ENCODE results near the gene TRIM6. TPM values are rescaled to one million over a fixed set of nuclear protein-coding genes. Genes with fewer than 3 reads are reported as not detected.
"Not testable (repeated sequence)": the region's sequence is repeated elsewhere in the genome, so short reads cannot be mapped to it uniquely, and the experiment has no call there.

Gene TRIM6
- 1 to 10 TPM in 1 of 2 donors, under 1 TPM in 1; 0.40 to 1.7 TPM for total RNA-seq
- long read RNA-seq: 0 reads

GRCh38 chr11:5596607-5597201 is at the start of gene TRIM6:
TRIM6 (plus strand) TSS chr11:5596637; CDS start chr11:5596898, 261 bp downstream.
- intact Hi-C loops (cut with DNase I, micrococcal nuclease): loop anchor here in 1 of 2 donors (10.0 kb wide), 1 partner anchor 88 kb away; the partner anchor contains the start of genes TRIM22 and TRIM5
- DNase-seq: peak; percentile 46 to 58

GRCh38 chr11:5547982-5548381 is 48.5 kb upstream of the TRIM6 start:
- intact Hi-C loops (cut with DNase I, micrococcal nuclease): no loop called here
- DNase-seq: no peak
- no peak for ATAC-seq

More at GRCh38 chr11:5596607-5597201, at the start of gene TRIM6:
- ATAC-seq: peak; percentile 82

- ATAC-seq (no peak), DNase-seq (no peak)
- intact Hi-C loops (cut with DNase I, micrococcal nuclease): no loop called here
These were observed 48.0 kb upstream of the TRIM6 start, which contains the start of gene OR52H1 for GRCh38 chr11:5548440-5548839. OR52H1 (minus strand) TSS chr11:5548540; CDS start chr11:5545505, 3,035 bp downstream.

- no peak for ATAC-seq
- intact Hi-C loops (cut with DNase I, micrococcal nuclease): no loop called here
- no peak for DNase-seq
These were observed 45.9 kb upstream of the TRIM6 start for GRCh38 chr11:5550440-5551095.

GRCh38 chr11:5553343-5553742 is 43.1 kb upstream of the TRIM6 start:
- ATAC-seq: no peak
- intact Hi-C loops (cut with DNase I, micrococcal nuclease): no loop called here

GRCh38 chr11:5556596-5557188 is 39.7 kb upstream of the TRIM6 start:
- ATAC-seq (no peak), DNase-seq (no peak)
- intact Hi-C loops (cut with DNase I, micrococcal nuclease): no loop called here

More at GRCh38 chr11:5553343-5553742, 43.1 kb upstream of the TRIM6 start:
- no peak for DNase-seq

- intact Hi-C loops (cut with DNase I, micrococcal nuclease): no loop called here
- no peak for DNase-seq
- ATAC-seq: no peak
These were observed 38.7 kb upstream of the TRIM6 start for GRCh38 chr11:5557751-5558150.

- ATAC-seq: no peak
- intact Hi-C loops (cut with DNase I, micrococcal nuclease): no loop called here
These were observed 32.0 kb upstream of the TRIM6 start for GRCh38 chr11:5564259-5565019.

GRCh38 chr11:5574654-5575053 is 21.8 kb upstream of the TRIM6 start:
- intact Hi-C loops (cut with DNase I, micrococcal nuclease): no loop called here
- no peak for DNase-seq
- ATAC-seq: no peak

More at GRCh38 chr11:5564259-5565019, 32.0 kb upstream of the TRIM6 start:
- no peak for DNase-seq

GRCh38 chr11:5575152-5575551 is 21.3 kb upstream of the TRIM6 start:
- no peak for ATAC-seq
- no peak for DNase-seq
- intact Hi-C loops (cut with DNase I, micrococcal nuclease): no loop called here

- ATAC-seq (no peak), DNase-seq (no peak)
- intact Hi-C loops (cut with DNase I, micrococcal nuclease): no loop called here
These were observed 19.3 kb upstream of the TRIM6 start for GRCh38 chr11:5577101-5577500.

GRCh38 chr11:5580577-5580976 is 15.9 kb upstream of the TRIM6 start, which contains the start of gene OR52B6:
OR52B6 (plus strand) TSS chr11:5580877; CDS start chr11:5580877, 0 bp downstream.
- DNase-seq: no peak
- intact Hi-C loops (cut with DNase I, micrococcal nuclease): no loop called here

GRCh38 chr11:5581014-5581413 is 15.4 kb upstream of the TRIM6 start:
- no peak for ATAC-seq
- DNase-seq: no peak
- intact Hi-C loops (cut with DNase I, micrococcal nuclease): no loop called here

More at GRCh38 chr11:5580577-5580976, 15.9 kb upstream of the TRIM6 start, which contains the start of gene OR52B6:
- ATAC-seq: no peak

GRCh38 chr11:5584458-5584857 is 12.0 kb upstream of the TRIM6 start:
- DNase-seq; intact Hi-C loops (cut with DNase I, micrococcal nuclease); ATAC-seq: not testable (repeated sequence)

- not testable (repeated sequence) for DNase-seq, ATAC-seq
- intact Hi-C loops (cut with DNase I, micrococcal nuclease): loop anchor here in 1 of 2 donors (10.0 kb wide), 1 partner anchor 95 kb away; the partner anchor contains the start of genes TRIM22 and TRIM5
These were observed 6.5 kb upstream of the TRIM6 start for GRCh38 chr11:5589906-5590305.

- intact Hi-C loops (cut with DNase I, micrococcal nuclease): loop anchor here in 1 of 2 donors (10.0 kb wide), 1 partner anchor 93 kb away; the partner anchor contains the start of genes TRIM22 and TRIM5
- no peak for DNase-seq
- no peak for ATAC-seq
These were observed 4.8 kb upstream of the TRIM6 start for GRCh38 chr11:5591613-5592012.

GRCh38 chr11:5592615-5593014 is 3.8 kb upstream of the TRIM6 start:
- DNase-seq: no peak
- intact Hi-C loops (cut with DNase I, micrococcal nuclease): loop anchor here in 1 of 2 donors (10.0 kb wide), 1 partner anchor 92 kb away; the partner anchor contains the start of genes TRIM22 and TRIM5
- no peak for ATAC-seq

GRCh38 chr11:5593146-5593545 is 3.3 kb upstream of the TRIM6 start:
- intact Hi-C loops (cut with DNase I, micrococcal nuclease): loop anchor here in 1 of 2 donors (10.0 kb wide), 1 partner anchor 92 kb away; the partner anchor contains the start of genes TRIM22 and TRIM5
- ATAC-seq (no peak), DNase-seq (no peak)

Measured in left colon (tissue), 2 donors.